Measurements from ENCODE around the gene DHRS7B.
"Not testable (repeated sequence)": the region's sequence is repeated elsewhere in the genome, so short reads cannot be mapped to it uniquely, and the experiment has no call there.

Gene DHRS7B

GRCh38 chr17:21212826-21213637, 86.3 kb downstream of the DHRS7B start:
- DNase-seq, result no peak

- no peak for DNase-seq
Measured at GRCh38 chr17:21213638-21214014, 86.9 kb downstream of the DHRS7B start.

GRCh38 chr17:21214015-21214776, 87.4 kb downstream of the DHRS7B start, which contains the start of gene TMEM11:
Gene TMEM11, minus strand, starts transcription at chr17:21214161. Its CDS starts 9 bp downstream, at chr17:21214152.
- DNase-seq, result peak; percentile 93

GRCh38 chr17:21214777-21215541, 88.2 kb downstream of the DHRS7B start:
- no peak for DNase-seq

GRCh38 chr17:21215935-21216334, 89.2 kb downstream of the DHRS7B start:
- no peak for DNase-seq

- DNase-seq, result no peak
Measured at GRCh38 chr17:21217346-21217745, 90.6 kb downstream of the DHRS7B start.

GRCh38 chr17:21218101-21218500, 91.3 kb downstream of the DHRS7B start:
- DNase-seq, result no peak

GRCh38 chr17:21218831-21219380, 92.1 kb downstream of the DHRS7B start:
- no peak for DNase-seq

GRCh38 chr17:21223086-21223485, 96.3 kb downstream of the DHRS7B start:
- DNase-seq, result no peak

GRCh38 chr17:21227277-21227676, 100.5 kb downstream of the DHRS7B start:
- not testable (repeated sequence) for DNase-seq

GRCh38 chr17:21228111-21228510, 101.3 kb downstream of the DHRS7B start:
- no peak for DNase-seq

- DNase-seq, result no peak
Measured at GRCh38 chr17:21228845-21229244, 102.1 kb downstream of the DHRS7B start.

- no peak for DNase-seq
Measured at GRCh38 chr17:21231533-21231932, 104.8 kb downstream of the DHRS7B start.

- DNase-seq, result no peak
Measured at GRCh38 chr17:21232033-21232749, 105.4 kb downstream of the DHRS7B start.

GRCh38 chr17:21233581-21234347, 107.0 kb downstream of the DHRS7B start:
- DNase-seq, result no peak

- DNase-seq, result no peak
Measured at GRCh38 chr17:21235921-21236320, 109.2 kb downstream of the DHRS7B start.

GRCh38 chr17:21239680-21240368, 113.1 kb downstream of the DHRS7B start:
- DNase-seq, result no peak

GRCh38 chr17:21240369-21241055, 113.7 kb downstream of the DHRS7B start:
- no peak for DNase-seq
